ENCODE results near the gene FUT7.
"Not testable (repeated sequence)": the region's sequence is repeated elsewhere in the genome, so short reads cannot be mapped to it uniquely, and the experiment has no call there.

FUT7 gene

DNA sequence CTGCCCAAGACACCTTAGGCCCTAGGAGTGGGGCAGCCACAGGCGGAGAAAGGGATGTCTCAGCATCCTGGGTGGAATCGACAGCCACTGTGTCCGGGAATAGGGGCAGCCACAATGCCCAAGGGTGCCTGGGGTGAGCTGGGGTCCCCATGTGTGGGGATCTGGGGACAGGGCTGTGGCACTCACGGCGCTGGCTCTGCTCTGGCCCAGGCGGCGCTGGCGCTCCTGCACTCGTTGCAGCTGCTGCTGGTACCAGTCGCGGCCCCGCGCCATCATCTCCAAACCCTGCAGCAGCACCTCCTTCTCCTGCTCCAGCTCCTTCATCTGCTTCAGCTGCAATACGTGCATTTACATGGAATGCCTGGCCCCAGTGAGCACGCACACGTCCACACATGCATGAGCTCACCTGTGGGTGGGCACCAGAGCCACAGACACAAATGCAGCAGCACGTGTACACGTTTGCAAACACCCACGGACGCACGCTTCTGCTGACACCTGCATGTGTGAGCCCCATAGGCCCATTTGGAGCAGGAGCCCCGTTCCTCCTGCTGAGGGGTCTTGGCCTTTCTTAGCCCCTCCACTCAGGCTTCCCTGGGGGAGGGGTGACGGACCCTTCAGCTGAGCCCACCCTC is 33.6 kb upstream of the FUT7 start:
- no peak for DNase-seq

DNA sequence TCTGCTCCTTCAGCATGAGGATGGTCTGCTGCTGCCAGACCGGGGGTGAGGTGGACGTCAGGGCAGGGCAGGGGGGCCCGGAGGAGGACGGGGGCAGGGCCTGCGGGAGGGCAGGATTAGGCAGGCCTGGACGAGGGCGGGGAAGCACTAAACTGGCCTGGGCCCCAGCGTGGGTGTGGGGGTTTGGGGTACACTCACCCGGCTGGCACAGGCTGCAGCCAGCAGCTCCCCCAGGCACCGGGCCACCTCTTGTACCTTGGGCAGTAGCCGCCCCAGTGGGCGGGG is 32.9 kb upstream of the FUT7 start:
- DNase-seq, result no peak

DNA sequence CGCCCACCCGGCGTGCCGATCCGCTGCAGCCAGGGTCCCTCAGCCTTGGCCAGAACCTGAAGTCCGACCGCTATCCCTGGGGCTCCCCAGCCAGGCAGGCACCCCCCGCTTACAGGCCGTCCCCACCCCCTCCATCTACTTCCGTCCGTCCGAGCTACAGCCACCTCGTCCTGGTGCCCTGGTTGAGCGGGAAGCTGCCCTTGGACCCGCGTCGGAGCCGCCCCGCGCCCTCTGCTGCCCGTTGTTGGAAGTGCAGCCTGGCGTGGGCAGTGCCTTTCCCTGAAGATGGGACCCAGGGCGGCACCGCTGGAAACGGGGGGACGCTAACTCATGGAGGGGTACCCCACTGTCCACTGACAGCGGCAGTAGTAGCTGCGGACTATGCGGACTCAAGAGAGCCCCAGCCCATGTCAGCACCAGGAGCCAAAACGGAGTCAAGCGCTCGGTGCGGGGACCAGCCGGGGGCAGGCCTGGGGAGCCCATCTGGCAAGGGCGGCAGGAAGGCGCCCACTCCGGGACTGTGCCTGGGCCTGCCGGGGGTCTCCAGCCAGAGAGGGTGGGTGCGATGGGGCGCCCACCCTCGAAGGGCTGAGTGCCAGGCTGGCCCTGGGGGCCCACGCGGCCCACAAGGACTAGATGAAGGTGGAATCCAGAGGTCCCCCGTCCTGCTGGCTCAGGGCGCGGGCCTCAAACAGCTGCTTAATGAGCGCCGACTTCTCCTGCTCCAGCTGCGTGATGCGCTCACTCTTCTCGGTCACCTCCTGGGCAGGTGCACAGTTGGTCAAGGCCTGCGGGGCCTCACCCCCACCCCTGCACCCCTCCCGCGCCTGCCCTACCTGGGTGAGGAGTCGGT is 32.4 kb upstream of the FUT7 start:
- peak; percentile 79 for DNase-seq

DNA sequence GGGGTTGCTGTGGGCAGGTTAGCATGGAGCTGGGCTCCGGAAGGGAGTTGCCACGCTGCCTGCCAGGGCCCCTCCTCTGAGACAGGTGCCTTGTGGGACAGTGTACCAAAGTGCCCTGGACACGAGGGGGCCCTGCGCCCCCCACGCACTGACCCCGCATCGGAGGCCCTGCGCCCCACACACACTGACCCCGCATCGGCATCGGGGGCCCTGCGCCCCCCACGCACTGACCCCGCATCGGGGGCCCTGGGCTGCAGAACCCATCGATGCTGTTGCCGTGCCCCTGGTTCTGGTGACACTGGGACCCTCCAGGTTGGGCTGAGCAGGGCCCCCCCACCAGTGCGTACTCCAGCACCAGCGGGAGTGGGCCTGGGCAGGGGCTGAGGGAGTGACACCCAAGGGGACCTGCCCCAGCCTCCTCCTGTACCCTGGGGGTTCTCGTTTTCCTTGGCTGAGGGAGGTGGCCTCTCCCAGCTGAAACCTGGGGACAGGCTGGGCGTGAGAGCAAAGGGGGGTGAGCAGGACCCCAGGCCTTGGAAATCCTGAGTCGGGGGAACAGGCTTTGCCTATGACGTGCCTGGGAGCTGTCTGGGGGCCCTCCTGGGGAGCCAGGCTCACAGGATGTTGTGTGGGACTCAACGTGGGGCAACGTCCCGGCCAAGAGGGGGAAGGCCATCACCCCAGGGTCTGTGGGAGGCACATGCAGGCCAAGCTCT is 31.6 kb upstream of the FUT7 start:
- DNase-seq, result no peak

DNA sequence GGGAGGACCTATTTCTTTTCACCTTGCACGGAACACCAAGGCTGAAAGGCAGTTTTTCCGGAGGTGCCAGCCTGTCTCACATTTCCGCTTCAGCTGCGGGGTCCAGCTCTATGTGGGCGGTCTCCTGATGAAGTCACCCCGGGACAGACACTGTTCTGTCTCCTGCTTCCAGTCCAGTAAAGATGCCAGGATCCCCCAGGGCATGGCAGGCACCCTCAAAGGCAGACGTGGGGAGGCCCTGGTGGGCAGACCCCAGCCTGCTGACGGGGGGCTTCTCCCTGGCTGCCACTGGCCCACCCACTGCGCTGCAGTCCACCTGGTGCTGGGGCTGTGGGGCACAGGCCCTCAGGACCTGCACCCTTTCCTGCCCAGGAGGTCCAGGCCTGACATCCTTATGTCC is 30.9 kb upstream of the FUT7 start:
- not testable (repeated sequence) for DNase-seq

DNA sequence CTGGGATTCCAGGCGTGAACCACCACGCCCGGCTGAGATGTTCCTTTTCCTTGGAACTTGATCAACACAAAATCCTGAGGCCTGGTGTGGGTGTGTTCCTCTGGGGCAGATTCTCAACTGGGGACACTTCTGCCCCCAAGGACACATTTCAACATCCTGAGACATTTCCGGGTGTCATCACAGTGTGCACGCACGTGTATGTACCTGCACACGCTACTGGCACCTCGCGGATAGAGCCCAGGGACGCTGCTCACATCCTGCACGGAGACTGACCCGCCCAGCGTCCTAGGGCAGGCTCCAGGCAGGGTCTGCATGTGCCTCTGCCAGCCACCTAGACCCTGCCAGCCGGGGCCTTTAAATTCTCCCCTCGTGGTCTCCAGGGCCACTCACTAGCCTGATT is 30.5 kb upstream of the FUT7 start:
- no peak for DNase-seq

DNA sequence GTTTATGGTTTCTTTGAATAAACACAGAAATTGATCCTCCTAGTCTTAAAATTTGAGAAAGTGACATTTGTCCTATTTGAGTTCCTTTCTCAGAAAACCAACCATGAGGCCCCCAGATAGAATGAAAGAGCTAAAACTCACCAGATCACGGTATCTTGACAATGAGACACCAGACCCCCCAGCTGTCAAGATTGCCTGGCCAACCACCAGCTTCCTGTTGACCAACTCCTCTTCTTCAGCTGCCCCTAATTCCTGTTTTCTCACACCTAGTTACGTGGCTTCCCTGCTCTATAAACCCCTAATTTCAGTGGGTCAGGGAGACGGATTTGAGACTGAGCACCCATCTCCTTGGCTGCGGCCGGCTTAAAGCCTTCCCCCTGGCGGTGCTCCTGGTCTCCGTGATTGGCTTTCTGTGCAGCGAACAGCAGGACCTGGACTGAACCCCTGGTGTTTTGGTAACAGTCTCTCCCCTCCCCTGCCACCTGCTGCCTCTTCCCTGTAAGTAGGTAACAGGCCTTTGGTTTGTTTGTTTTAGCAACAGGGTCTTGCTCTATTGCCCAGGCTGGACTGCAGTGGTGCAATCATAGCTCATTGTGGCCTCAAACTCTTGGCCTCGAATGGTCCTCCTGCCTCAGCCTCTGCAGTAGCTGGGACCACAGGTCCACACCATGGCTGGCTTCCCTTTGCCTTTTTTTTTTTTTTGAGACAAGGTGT is 26.8 kb upstream of the FUT7 start:
- DNase-seq, result no peak

DNA sequence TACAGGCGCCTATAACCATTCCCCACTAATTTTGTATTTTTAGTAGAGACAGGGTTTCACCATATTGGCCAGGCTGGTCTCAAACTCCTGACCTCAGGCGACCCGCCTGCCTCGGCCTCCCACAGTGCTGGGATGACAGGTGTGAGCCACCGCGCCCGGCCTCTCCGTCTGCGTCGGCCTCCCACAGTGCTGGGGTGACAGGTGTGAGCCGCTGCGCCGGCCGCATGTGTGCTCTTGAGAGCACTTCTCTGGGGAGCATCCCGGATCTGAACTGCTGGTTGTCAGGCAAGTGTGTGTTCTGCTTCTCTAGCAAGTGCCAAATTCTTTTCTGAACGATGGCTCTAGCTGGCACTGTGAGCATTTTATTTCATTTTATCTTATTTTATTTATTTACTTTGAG is 25.7 kb upstream of the FUT7 start:
- no peak for DNase-seq

DNA sequence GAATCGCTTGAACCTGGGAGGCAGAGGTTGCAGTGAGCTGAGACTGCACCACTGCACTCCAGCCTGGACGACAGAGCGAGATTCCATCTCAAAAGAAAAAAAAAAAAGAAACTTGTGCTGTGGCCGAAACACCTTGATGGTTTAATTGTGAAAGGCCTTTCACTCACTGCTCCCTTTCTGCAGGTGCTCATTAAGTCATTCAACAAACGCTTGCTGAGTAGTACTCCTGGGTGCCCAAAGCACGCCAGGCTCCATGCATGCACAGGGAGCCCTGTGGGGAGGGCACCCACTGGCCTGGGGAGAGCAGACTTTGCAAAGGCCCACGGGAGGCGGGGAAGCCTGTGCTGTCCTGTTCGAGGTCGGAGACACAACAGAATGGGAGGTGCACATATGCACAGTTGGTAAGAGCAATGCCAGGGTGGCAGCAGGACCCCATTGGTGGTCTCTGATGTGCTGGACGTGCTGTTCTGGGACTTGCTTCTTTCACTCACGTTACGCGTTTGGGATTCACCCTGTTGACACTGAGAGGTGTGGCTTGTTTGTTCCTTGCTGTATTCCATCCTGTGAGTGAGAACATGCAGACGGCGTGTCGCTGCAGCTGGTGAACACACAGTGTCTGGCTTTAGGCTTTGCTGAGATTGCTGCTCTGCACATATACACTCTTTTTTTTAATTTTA is 25.0 kb upstream of the FUT7 start:
- no peak for DNase-seq

DNA sequence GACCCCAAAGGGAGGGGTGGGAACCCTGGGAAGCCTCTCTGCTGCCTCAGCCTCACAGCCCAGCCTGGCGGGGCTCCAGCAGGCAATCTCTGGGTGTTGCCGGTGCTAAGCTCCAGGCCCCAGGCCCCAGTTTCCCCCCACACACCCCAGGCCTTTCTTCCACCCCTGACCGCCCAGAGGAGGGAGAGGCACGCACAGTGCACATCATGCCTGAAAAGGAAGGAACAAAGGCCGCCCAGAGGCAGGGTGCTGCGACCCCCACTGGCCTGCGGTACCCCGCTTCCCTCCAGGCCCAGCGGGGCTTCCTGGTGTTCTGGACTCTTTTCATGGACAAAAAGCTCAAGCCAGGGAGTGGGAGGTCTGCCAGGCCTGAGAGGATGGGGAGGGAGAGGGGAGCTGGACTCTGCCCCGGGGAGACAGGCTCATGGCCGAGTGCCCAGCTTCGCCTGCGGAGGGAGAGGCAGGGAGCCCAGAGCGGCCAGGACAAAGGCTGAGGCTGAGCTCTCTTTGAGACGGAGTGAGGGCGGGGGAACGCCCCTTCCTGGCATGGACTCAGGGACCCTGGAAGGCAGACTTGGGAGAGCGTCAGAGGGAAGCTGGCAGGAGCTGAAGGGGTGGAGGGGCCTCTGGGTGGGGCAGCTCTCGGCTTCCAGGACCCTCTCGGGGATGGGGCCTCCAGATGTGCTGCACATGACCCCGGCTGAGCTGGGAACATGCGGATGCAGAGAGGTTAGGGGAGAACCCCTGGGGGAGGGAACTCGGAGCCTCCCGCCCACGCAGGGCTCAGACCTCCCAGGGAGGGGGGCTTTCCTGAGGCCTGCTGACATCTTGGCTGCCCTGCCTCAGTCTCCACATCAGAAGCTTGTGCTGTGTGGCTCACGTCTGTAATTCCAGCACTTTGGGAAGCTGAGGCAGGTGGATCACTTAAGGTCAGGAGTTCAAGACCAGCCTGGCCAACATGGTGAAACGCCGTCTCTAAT is 23.8 kb upstream of the FUT7 start:
- DNase-seq, result no peak

DNA sequence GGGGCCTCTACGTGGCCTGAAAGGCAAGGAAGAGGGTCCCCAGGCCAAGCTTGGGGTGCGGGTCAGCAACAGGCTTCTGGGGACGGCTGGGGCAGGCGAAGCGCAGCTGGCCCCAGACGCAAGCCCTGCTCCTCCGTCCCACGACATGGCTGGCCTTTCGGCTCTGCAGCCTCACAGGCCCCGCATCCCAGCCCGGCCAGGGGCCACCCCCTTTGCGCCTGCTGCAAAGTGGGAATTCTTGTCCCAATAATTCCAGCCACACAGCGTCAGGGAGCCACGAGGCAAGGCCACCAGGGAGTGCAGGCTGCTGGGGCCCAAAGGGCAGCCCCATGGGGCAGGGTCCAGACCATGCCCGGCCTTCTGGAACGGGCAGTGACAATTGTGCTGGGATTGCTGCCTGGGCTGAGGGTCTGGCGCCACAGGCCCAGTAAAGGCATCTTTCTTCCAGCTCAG is 23.1 kb upstream of the FUT7 start:
- DNase-seq, result no peak

DNA sequence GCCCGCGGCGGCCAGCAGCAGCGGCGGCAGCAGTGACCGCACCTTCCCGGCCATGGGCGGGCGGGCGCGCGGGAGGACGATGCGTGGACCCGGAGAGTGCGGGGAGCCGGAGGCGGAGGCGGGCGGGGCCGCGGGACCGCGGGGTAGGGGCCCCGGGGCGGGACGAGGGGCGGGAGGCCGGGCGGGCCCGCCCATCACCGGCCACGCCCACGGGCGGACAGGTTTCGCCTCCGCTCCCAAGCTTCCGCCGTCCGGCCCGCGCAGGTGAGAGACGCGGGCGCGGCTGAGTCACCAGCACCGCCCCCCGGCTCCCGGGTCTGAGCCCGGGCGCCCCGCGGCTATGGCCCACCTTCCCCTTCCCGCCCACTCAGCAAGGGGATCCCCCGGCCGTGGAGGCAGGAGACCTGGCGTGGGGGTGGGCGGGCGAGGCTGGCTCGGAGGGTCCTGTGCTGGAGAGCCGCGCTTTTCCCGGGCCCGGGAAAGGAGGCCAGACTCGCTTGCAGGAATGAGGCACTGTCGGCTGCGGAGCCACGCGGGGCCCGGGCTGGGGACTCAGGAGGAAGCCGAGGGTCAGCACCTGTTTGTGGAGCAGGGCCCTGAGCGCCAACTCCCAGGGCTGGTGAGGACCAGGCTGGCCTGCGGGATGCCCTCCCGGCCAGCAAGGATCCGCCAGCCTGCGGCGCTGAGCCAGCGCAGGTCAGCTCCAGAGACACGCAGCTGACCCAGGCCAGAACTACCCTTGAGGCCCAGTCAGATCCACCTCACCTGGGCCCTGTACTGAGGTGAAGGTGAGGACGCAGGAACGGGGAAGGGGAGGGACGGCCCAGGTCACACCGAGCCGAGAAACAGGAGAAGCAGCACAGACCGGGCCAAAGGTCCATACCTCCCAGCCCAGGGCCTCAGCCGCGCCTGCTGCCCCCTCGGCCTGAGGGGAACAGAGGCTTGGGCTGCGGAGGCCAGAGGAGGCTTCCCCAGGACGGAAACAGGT is 22.4 kb upstream of the FUT7 start, which contains the start of gene ENTPD2:
TSS of gene ENTPD2 (minus strand) at position 118 of the 988 bp plus-strand sequence. CDS start at position 54, 64 bp downstream.
- peak; percentile 62 for DNase-seq

DNA sequence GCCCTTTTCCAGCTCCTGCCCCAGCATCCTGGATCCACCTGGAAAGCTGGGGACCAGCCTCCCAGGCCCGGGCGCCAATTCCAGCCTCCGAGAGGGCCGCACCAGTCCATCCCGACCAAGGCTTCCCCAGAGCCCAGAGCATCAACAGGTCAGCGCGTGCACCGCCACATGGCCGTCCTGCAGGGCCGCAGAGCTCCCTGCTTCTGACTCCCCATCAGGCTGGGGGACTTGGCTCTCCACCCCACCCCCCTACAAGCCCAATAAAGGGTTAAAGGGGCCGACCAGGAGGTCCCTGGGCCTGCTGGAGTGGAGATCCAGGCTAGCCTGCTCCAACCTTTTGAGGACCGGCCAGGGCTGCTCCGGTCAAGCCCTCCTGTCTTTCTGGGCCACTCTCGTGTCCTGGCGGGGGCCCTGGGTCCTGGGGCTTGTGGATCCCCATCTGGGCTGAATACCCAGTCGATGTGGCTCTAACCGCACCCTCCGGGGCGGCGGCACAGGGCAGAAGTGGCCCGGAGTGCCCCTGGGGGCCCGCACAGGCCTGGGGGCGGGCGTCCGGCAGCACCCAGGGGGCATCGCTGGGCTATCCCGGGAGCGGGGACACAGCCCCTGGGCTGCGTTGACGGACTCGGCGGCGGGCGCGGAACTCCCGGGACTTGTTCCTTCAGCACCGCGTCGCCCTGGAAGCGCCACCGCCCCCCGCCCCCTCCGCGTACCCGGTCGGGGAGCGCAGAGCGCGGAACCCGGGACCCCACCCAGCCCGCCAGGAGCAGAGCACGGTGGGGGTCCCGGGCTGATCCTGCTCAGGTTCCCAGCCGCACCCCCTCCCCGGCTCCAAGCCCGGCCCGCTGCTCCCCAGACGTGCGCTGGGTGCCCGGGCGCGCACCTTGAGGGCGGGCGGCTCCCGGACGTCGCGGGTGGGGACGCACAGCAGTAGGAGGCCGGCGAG is 21.4 kb upstream of the FUT7 start:
- DNase-seq, result no peak

DNA sequence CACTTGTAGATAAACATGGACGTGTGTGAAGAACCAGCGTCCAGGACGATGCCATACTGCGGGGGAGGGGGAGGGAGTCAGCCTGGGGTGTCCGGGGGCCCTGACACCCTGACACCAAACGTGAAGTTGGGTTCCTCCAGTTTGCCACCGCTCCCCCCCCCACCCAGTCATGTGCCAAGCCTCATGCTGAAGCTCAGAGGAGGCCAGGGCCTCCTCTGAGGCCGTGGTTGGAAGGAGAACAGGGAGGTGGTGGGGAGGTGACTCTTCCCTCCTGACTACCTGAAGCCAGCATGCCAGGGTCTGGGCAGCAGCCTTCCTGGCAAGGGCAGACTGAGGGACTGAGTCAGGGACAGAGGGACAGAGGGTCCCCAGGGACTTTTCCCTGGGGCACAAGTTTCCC is 20.4 kb upstream of the FUT7 start:
- DNase-seq, result no peak

DNA sequence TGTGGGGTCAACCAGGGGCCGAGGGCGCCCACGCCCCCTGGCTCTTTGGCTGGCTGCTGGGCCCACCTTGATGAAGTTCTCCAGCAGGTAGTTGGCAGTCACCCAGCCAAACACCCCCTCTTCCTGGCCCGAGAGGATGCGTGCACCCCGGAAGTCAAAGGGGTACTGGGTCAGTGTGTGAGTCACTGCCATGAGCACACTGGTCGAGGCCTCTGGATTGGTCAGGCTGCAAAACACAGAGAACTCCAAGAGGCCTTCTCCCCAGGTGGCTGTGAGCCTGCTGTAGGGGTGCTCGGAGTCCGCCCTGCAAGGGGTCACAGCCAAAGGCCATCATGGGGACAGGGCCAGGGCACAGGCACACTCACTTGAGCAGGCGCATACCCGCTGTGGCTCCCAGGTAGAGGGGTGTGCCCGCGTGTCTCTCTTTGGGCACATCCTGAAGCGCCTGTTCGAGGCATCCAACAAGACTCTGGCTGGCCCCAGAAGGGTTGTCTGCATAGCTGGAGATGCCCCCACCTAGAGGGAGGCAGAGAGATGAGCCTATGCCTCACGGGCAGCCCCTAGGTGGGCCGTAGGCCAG is 19.3 kb upstream of the FUT7 start:
- DNase-seq, result no peak

DNA sequence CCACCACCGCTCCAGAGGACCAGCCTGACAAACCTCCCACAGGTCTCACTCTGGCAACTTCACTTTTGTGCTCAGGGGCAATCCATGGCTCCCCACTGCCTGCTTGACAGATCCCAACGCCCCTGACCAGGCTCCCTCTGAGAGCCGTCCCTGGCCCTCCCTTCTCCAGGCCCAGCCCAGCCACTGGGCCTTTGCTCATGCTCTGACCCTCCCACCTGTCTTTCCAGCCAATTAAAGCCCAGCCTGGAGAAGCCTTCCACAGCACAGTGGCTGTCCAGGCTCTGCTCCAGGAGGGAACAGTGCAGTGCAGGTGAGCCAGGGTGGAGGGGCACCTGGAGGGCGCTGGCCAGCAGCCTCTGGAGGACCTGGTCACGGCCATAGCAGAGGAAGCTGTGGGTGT is 18.7 kb upstream of the FUT7 start:
- no peak for DNase-seq

DNA sequence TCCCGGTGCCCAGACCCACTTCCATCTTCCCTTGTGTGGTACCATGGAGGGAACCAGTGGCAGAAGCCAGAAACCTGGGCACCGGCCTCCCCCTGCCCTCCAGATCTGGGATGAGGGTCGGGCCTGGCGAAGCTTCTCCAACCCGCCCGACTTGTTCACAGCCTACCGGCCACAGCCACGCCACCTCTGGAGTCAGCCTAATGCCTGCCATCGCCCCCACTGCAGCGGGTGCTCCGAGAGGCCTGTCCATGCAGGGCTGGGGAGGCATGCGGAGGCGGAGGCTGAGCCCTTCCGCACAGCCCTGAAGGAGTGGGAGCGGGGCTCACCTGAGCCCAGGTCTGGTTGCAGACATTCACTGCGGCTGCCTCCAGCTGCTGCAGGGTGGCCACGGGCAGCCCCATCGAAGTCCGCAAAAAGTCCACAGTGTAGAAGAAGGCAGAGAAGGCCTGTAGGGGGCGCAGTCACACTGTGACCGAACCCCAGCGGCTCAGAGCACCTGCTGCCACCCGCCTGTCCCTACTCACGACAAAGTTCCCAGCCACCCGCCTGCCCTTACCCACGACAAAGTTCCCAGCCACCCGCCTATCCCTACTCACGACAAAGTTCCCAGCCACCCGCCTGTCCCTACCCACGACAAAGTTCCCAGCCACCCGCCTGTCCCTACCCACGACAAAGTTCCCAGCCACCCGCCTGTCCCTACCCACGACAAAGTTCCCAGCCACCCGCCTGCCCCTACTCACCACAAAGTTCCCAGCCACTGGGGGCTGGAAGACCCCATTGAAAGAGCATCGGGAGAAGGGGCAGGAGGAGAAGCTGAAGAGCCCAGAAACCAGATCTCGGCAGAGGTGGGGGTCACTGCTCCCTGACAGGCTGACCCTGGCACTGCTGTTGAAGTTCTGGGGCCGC is 17.9 kb upstream of the FUT7 start:
- peak; percentile 79 for DNase-seq

Measured in activated CD4-positive, alpha-beta T cell treated with anti-CD3 and anti-CD28 coated beads, Interleukin-2, Interleukin-6, amounts not matched to agents 100 ng/mL and 50 ng/mL, durations not matched to agents 16 hours and 8 hours (primary cell).